ENCODE measurements around the gene CARS1.

CARS1 gene

DNA sequence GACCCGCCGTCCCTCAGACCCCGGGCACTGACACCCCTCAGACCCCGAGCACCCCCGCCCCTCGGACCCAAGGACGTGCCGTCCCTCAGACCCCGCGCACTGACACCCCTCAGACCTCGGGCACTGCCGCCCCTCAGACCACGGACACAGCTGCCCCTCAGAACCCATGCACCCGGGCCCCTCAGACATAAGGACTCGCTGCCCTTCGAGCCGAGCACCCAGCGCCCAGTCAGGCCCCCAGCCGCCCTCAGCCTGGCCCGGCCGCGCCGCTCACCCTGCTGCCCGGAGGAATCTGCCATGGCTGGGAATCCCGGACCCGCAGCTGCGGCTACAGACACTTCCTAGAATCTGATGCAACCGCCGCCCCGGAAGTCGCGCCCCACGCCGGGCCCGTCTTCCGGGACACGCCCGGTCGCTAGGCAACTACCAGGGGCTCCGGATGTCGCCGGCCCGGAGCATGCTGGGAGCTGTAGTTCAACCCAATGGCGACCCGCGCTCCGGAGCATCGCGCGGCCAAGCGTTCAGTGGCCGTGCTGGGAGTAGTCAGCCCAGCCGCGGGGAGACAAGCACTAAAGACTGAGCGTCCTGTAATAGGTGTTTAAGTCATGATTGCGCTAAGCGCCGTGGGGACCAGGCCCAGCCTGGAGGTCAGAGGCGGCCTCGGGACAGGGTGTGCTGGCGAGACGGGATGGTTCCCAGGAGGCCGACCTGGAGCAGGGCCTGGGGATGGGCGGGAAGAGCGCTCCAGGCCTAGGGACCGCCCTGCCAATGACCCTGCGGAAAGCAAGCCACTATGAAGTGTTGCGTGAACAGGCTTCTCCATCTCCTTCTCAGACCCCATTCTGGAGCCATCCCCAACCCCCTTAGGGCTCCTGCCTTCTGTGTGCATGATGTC, at the start of gene CARS1:
Gene CARS1, minus strand, starts transcription at position 355 of the 895 bp plus-strand sequence. Its CDS starts 56 bp downstream, at position 299.
- DNase-seq (ENCODE audit: low spot score) = peak; percentile 91
- peak within 1 kb of the TSS; percentile 81 for H3K27ac ChIP-seq
- TF ChIP-seq, protein P1, sequence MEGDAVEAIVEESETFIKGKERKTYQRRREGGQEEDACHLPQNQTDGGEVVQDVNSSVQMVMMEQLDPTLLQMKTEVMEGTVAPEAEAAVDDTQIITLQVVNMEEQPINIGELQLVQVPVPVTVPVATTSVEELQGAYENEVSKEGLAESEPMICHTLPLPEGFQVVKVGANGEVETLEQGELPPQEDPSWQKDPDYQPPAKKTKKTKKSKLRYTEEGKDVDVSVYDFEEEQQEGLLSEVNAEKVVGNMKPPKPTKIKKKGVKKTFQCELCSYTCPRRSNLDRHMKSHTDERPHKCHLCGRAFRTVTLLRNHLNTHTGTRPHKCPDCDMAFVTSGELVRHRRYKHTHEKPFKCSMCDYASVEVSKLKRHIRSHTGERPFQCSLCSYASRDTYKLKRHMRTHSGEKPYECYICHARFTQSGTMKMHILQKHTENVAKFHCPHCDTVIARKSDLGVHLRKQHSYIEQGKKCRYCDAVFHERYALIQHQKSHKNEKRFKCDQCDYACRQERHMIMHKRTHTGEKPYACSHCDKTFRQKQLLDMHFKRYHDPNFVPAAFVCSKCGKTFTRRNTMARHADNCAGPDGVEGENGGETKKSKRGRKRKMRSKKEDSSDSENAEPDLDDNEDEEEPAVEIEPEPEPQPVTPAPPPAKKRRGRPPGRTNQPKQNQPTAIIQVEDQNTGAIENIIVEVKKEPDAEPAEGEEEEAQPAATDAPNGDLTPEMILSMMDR (conservative IDR thresholded peaks at IDR 0.05; ENCODE audit: low read depth) = no peak
- ChIA-PET POLR2A (ENCODE audit: low non-redundant PET) (interaction anchor here (0.6 to 1.2 kb wide), 2 partner anchors 19 to 34 kb away, joined by 3 read pairs; no protein-coding TSS in a partner anchor), CTCF (interaction anchor here (0.7 kb wide), 1 partner anchor 34 kb away, joined by 3 read pairs; no protein-coding TSS in a partner anchor)

DNA sequence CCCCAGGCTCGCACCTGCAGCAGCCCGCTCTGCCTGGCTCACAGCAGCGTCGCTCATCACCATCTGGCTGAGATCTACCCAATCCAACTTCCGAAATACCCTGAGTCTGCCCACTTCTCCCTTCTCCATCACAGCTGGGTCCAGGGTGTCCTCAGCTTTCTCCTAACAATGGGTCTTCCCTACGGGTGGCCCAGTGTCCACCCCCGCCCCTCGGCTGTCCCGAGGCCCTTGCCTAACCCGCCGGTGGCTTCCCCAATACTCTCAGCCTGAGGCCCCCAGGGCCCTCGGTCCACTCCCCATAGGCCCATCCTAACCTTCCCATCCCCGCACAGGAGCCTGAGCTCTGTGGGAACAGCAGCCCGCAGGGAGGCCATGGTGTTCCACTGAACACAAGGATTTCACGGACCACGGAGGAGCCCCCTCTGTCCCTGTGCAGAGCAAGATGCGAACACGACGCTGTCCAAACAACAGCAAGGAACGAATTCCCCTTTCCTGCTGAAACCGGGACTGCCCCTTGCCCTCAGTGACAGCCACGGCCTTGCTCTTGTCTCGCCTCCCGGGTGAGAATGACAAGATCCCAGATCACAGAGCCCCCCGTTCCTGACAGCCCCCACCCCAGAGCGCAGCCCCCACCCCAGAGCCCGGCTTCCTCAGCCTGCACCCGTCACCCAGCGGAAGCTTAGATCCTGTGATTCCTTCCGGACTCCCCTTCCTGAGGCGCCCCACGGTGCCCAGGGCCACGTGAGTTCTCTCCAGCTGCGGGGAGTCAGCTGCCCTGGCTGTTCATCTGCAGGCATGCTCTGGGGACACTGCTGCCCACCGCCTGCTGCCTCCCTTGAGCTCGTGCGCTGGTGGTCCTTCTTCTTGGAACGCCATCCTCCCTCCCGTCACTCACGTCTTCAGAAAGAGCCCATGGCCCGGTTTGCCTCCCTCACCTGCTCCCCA, 48.8 kb upstream of the CARS1 start:
- ChIA-PET CTCF (interaction anchor here (1.2 kb wide), 1 partner anchor 90 kb away, joined by 3 read pairs; no protein-coding TSS in a partner anchor), POLR2A (ENCODE audit: low non-redundant PET) (no interaction called here)
- DNase-seq (ENCODE audit: low spot score) = no peak
- TF ChIP-seq, protein P1 (conservative IDR thresholded peaks at IDR 0.05; ENCODE audit: low read depth) = no peak
- H3K27ac ChIP-seq = no peak overlapping the region

DNA sequence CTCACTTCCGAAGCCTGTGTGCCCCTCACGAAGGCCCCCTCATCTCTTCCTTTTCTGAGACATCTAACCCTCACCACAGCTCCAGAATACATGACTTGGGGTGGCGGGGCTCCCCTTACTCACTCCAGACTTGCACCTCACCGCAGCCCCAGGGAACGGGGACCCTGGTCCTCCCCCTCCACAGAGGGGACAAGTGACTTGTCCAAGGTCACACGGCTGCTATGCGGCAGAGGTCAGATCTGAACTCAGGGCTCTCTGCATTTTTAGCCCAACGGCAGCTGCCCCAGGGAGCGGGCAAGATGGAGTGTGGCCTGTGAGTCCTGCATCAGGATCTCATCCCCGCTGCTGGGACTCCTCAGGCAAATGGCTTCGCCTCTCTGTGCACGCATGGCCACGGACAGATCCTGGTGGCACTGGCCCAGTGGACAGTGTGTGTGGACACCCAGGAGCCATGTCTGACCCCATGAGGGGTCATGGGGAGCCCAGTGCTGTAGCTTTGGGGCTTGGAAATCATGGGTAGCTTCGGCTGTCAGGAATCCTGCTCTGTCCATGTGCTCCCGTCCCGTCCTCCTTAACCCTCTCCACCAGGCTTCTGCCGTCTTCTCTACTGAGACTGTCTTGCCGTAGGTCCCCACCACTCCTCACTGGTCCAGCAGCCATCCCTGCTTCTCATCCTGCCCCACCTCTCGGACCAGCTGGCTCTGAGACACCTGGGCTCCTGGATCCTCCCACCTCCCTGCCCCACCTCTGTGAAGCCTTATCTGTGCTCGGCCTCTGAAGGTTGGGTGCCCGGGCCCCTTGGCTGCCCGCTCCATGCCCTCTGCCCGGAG, 48.0 kb upstream of the CARS1 start:
- POLR2A ChIA-PET (ENCODE audit: low non-redundant PET) = no interaction called here
- CTCF ChIA-PET = interaction anchor here (1.2 kb wide), 1 partner anchor 90 kb away, joined by 3 read pairs; no protein-coding TSS in a partner anchor

DNA sequence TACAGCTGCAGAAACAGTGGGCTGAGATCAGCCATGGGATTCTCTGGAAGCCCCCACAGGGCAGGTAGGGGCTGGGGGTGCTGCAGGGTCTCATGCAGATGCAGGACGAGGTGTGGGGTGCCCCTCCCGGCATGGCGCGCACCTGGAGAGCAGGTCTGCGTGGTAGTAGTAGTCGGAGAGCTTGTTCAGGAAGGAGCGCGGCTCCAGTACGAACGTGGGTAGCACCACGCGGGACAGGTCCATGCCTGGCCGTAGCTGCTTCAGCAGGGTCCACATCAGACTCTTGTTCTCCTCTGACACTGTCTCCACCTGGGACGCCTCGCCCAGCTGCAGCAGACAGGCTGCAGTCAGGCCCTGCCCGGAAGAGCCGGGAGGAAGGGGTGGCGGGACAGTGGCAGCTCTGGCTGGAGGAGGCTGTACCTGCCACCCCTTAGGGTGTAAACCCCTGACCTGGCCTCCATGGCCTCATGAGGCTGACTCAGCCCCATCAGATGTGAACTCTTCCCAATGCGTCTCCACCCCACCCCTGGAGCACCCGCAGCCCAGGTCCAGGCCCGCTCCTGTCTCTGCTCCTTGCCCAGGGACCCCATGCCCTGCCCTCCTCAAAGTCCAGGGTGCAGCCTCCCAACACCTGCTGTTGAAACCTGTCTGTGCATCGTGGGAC, 47.0 kb upstream of the CARS1 start:
- ChIA-PET POLR2A (ENCODE audit: low non-redundant PET) (no interaction called here), CTCF (interaction anchor here (0.6 kb wide), 1 partner anchor 13 kb away, joined by 3 read pairs; no protein-coding TSS in a partner anchor)
- H3K27ac ChIP-seq = peak overlapping the region; percentile 5; the same call in 1 of the 2 replicates
- TF ChIP-seq, protein P1 (conservative IDR thresholded peaks at IDR 0.05; ENCODE audit: low read depth) = no peak
- no peak for DNase-seq (ENCODE audit: low spot score)

More for the DNA sequence above, 48.0 kb upstream of the CARS1 start:
- no peak for DNase-seq (ENCODE audit: low spot score)
- peak overlapping the region; percentile 5; the same call in 1 of the 2 replicates for H3K27ac ChIP-seq
- TF ChIP-seq, protein P1 (conservative IDR thresholded peaks at IDR 0.05; ENCODE audit: low read depth) = no peak

DNA sequence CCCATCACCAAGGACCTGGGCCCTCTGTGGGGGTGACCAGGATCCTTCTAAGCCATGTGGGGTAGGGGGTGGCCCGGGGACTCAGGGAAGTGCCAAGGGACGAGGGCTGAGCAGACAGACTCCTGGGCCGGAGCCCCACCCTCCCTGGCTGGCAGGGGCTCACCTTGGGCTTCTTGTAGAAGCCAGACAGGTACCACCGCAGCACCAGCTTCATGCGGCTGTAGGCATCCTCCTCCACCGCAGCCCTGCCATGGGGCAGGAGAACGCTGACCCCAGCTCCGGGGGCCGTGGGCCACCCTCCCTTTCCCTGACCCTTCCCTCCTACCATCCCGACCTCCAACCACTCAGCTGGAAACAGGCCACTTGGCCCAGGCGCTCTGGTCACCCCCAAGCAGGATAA, 45.9 kb upstream of the CARS1 start:
- DNase-seq (ENCODE audit: low spot score) = no peak
- CTCF ChIA-PET = interaction anchor here (0.6 kb wide), 1 partner anchor 66 kb away, joined by 4 read pairs; no protein-coding TSS in a partner anchor
- TF ChIP-seq, protein P1 (conservative IDR thresholded peaks at IDR 0.05; ENCODE audit: low read depth) = no peak
- POLR2A ChIA-PET (ENCODE audit: low non-redundant PET) = no interaction called here
- no peak overlapping the region for H3K27ac ChIP-seq

Data from RWPE1 (cell line).